HepG2 (cell line): ENCODE results near the gene TBC1D16. TPM values are rescaled to one million over a fixed set of nuclear protein-coding genes. Genes with fewer than 3 reads are reported as not detected.

Experiments
- GABPB1 ChIP-seq: IDR thresholded peaks from 2 replicates; pipeline ENCODE4 v1.6.1; 2016; ENCODE audit warnings: mild to moderate bottlenecking, missing genetic modification reagents, moderate library complexity, missing compliant biosample characterization
- MTERF4 ChIP-seq: sonication (generic); formaldehyde crosslinking; IDR thresholded peaks from 2 replicates; pipeline ENCODE4 v1.8.0; 2023; ENCODE audit warnings: mild to moderate bottlenecking, missing genetic modification reagents
- PITX1 ChIP-seq: sonication (generic); formaldehyde crosslinking; IDR thresholded peaks from 2 replicates; pipeline ENCODE4 v1.5.1; 2020; ENCODE audit warnings: mild to moderate bottlenecking, missing genetic modification reagents
- ZFP36 ChIP-seq: fragments of 150-350 bp; IDR thresholded peaks from 2 replicates; pipeline ENCODE4 v1.6.1; 2018; ENCODE audit warnings: borderline replicate concordance, low read length, low read depth; ENCODE audit not compliant: partially characterized antibody
- ZNF691 ChIP-seq: sonication (generic); formaldehyde crosslinking; IDR thresholded peaks from 2 replicates; pipeline ENCODE4 v1.4.0; 2020; ENCODE audit warnings: missing genetic modification reagents, low read depth, mild to moderate bottlenecking, borderline replicate concordance
- ZNF781 ChIP-seq: sonication (generic); formaldehyde crosslinking; IDR thresholded peaks from 2 replicates; pipeline ENCODE4 v1.5.1; 2020; ENCODE audit warnings: borderline replicate concordance, mild to moderate bottlenecking, missing genetic modification reagents; ENCODE audit errors: not compliant biosample characterization
- polyA plus RNA-seq, 8 experiments: library from polyadenylated mRNA; depleted of rRNA in 3 of 8; stranded (reverse) in 7 of 8; unstranded in 1 of 8; fragments of >200 nt; fragmentation: Illumina TruSeq in 4 of 8; extraction: Trizol in 4 of 8; gene quantifications; 2 replicates each; pipeline versions ENCODE4 v1.2.1 to v1.2.3, GENCODE V29; 2011 to 2016; ENCODE audit warnings: low read depth in 4 of 8, missing spikeins in 1 of 8, mixed read lengths in 1 of 8; ENCODE audit not compliant: insufficient read depth in 1 of 8
- total RNA-seq, 5 experiments: library from RNA; depleted of rRNA; stranded (reverse); fragments of >200 nt; fragmentation: Illumina TruSeq; extraction: Trizol; gene quantifications; 2 replicates each; pipeline ENCODE4 v1.2.3, GENCODE V29; 2016; ENCODE audit warnings: low read depth in 1 of 5
- TF ChIP-seq, protein P1 (sequence below): sonication (generic); formaldehyde crosslinking; IDR thresholded peaks from 2 replicates; pipeline ENCODE4 v1.4.0; 2020; ENCODE audit warnings: missing genetic modification reagents, borderline replicate concordance
- TF ChIP-seq, protein P2 (sequence below): sonication (generic); formaldehyde crosslinking; IDR thresholded peaks from 2 replicates; pipeline ENCODE4 v1.9.0; 2022; ENCODE audit warnings: missing genetic modification reagents, mild to moderate bottlenecking, borderline replicate concordance

The TBC1D16 gene
- total and polyA plus RNA-seq, 2 of the 13 experiments (the other 11 are each of a cell fraction or from before 2014, with no cell fraction given), result 14.9 to 24.9 TPM

DNA sequence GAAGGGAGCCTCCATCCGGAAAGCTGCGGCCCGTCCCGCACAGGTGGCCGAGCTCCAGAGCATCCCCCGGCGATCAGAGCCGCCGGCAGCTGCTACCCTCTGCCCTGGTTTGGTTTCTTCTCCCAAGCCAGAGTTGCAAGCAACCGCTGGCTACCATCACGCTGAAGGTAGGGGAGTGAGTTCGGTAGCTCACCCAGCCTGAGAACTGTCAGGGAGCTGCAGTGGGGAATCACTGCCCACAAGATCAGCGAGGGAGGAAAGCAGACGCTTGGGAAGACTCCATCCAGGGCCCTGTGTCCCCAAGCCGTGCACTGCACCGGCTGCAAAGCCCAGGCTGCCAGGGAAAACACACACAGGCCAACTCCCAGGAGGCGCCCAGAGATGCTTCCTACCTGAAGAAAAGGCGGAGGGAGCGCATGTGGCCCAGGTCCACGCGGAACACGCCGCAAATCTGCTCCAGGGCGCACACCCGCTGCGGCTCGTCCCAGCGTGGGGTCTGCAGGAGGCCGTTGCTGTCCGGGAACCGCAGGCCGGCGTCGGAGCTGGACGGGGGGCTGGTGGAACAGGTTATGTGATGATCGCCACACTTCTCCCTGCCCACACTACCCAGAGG, 83.3 kb downstream of the TBC1D16 start (continued):
- TF ChIP-seq, protein P1, sequence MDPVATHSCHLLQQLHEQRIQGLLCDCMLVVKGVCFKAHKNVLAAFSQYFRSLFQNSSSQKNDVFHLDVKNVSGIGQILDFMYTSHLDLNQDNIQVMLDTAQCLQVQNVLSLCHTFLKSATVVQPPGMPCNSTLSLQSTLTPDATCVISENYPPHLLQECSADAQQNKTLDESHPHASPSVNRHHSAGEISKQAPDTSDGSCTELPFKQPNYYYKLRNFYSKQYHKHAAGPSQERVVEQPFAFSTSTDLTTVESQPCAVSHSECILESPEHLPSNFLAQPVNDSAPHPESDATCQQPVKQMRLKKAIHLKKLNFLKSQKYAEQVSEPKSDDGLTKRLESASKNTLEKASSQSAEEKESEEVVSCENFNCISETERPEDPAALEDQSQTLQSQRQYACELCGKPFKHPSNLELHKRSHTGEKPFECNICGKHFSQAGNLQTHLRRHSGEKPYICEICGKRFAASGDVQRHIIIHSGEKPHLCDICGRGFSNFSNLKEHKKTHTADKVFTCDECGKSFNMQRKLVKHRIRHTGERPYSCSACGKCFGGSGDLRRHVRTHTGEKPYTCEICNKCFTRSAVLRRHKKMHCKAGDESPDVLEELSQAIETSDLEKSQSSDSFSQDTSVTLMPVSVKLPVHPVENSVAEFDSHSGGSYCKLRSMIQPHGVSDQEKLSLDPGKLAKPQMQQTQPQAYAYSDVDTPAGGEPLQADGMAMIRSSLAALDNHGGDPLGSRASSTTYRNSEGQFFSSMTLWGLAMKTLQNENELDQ (CRISPR knock-in tag), result no peak
- TF ChIP-seq ZFP36, result no peak
- no peak for TF ChIP-seq ZNF691 (CRISPR knock-in tag)
- TF ChIP-seq ZNF781 (CRISPR knock-in tag), result no peak
- TF ChIP-seq, protein P2, sequence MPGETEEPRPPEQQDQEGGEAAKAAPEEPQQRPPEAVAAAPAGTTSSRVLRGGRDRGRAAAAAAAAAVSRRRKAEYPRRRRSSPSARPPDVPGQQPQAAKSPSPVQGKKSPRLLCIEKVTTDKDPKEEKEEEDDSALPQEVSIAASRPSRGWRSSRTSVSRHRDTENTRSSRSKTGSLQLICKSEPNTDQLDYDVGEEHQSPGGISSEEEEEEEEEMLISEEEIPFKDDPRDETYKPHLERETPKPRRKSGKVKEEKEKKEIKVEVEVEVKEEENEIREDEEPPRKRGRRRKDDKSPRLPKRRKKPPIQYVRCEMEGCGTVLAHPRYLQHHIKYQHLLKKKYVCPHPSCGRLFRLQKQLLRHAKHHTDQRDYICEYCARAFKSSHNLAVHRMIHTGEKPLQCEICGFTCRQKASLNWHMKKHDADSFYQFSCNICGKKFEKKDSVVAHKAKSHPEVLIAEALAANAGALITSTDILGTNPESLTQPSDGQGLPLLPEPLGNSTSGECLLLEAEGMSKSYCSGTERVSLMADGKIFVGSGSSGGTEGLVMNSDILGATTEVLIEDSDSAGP (CRISPR knock-in tag), result peak; percentile 47; the same call in 1 of the 2 replicates
- no peak for TF ChIP-seq PITX1
- TF ChIP-seq GABPB1 (CRISPR knock-in tag), result peak; percentile 18; the same call in 1 of the 2 replicates
- TF ChIP-seq MTERF4, result no peak
- TF ChIP-seq, all 625 proteins: peak for 3
